HCT116 (cell line): ENCODE data around the gene FCRLB.

Experiments
- ELF1 ChIP-seq: IDR thresholded peaks from 2 replicates; pipeline ENCODE4 v1.6.1; 2012; ENCODE audit warnings: low read depth, borderline replicate concordance
- EZH2 ChIP-seq: fragments of 200-600 bp; sonication (generic); IDR thresholded peaks from 2 replicates; pipeline ENCODE4 v1.6.1; 2017; ENCODE audit warnings: antibody characterized with exemption, mixed run types
- FOSL1 ChIP-seq: IDR thresholded peaks from 2 replicates; pipeline ENCODE4 v1.6.1; 2012; ENCODE audit warnings: low read depth
- JUND ChIP-seq: IDR thresholded peaks from 2 replicates; pipeline ENCODE4 v1.6.1; 2012
- POLR2A ChIP-seq: IDR thresholded peaks from 2 replicates; pipeline ENCODE4 v1.7.0; 2011; ENCODE audit warnings: borderline replicate concordance; ENCODE audit not compliant: insufficient read depth, insufficient read length; ENCODE audit errors: extremely low read depth
- POLR2AphosphoS5 ChIP-seq: IDR thresholded peaks from 2 replicates; pipeline ENCODE4 v1.6.1; 2011; ENCODE audit warnings: mild to moderate bottlenecking, low read depth, low read length, moderate library complexity
- SRF ChIP-seq: IDR thresholded peaks from 2 replicates; pipeline ENCODE4 v1.6.1; 2012; ENCODE audit warnings: low read depth
- YY1 ChIP-seq: IDR thresholded peaks from 2 replicates; pipeline ENCODE4 v1.6.1; 2011; ENCODE audit warnings: low read length, low read depth, moderate library complexity, mild to moderate bottlenecking; ENCODE audit not compliant: insufficient replicate concordance; ENCODE audit errors: extremely low read depth
- ZFX ChIP-seq: fragments of 450-650 bp; IDR thresholded peaks from 2 replicates; pipeline ENCODE4 v1.6.1; 2017
- TF ChIP-seq, protein P1 (sequence below), 3 experiments: fragments of 200-600 bp in 1 of 3; sonication (generic) in 1 of 3; IDR thresholded peaks in 2 of 3; conservative IDR thresholded peaks in 1 of 3; 2 replicates each; pipeline ENCODE4 v1.5.1; 2012 to 2017; ENCODE audit warnings: low read depth in 2 of 3, low read length in 2 of 3, antibody characterized with exemption in 1 of 3, borderline replicate concordance in 1 of 3, control low read depth in 1 of 3, mild to moderate bottlenecking in 1 of 3, mixed read lengths in 1 of 3, mixed run types in 1 of 3, moderate library complexity in 1 of 3; ENCODE audit not compliant: insufficient read depth in 1 of 3
- TF ChIP-seq, protein P2 (sequence below): IDR thresholded peaks from 2 replicates; pipeline ENCODE4 v1.6.1; 2011; ENCODE audit warnings: mild to moderate bottlenecking, low read length, moderate library complexity; ENCODE audit not compliant: insufficient replicate concordance; ENCODE audit errors: extremely low read depth

DNA sequence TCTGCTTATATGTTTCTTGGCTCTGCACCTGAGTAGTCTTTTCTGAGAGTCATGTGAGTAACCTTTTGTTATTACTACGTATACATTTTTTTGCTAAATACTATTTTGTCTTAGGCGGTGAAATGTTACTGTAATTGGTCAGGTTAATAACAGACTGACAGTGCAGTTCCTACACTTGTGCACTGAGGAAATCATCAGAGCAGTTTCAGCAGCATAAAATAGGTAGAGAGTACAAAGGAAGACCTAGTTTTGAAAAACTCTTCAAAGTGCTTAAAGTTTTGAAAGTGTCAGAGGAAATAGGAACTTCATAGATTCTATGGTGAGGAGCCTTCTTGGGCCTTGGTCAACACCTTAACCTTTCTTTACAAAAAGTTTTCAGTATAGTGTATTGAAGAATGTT lies 55.9 kb downstream of the FCRLB start:
- TF ChIP-seq EZH2 (no peak), POLR2A (no peak), YY1 (no peak), ELF1 (no peak), POLR2AphosphoS5 (no peak), SRF (no peak), ZFX (no peak), JUND (no peak), FOSL1 (no peak)
- TF ChIP-seq, protein P1, sequence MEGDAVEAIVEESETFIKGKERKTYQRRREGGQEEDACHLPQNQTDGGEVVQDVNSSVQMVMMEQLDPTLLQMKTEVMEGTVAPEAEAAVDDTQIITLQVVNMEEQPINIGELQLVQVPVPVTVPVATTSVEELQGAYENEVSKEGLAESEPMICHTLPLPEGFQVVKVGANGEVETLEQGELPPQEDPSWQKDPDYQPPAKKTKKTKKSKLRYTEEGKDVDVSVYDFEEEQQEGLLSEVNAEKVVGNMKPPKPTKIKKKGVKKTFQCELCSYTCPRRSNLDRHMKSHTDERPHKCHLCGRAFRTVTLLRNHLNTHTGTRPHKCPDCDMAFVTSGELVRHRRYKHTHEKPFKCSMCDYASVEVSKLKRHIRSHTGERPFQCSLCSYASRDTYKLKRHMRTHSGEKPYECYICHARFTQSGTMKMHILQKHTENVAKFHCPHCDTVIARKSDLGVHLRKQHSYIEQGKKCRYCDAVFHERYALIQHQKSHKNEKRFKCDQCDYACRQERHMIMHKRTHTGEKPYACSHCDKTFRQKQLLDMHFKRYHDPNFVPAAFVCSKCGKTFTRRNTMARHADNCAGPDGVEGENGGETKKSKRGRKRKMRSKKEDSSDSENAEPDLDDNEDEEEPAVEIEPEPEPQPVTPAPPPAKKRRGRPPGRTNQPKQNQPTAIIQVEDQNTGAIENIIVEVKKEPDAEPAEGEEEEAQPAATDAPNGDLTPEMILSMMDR (IDR thresholded peaks at IDR 0.05 in 2 of 3, conservative IDR thresholded peaks at IDR 0.05 in 1 of 3; ENCODE audit: borderline replicate concordance in 1 of 3, insufficient read depth in 1 of 3, low read depth in 2 of 3, low read length in 2 of 3) = no peak
- TF ChIP-seq, protein P2, sequence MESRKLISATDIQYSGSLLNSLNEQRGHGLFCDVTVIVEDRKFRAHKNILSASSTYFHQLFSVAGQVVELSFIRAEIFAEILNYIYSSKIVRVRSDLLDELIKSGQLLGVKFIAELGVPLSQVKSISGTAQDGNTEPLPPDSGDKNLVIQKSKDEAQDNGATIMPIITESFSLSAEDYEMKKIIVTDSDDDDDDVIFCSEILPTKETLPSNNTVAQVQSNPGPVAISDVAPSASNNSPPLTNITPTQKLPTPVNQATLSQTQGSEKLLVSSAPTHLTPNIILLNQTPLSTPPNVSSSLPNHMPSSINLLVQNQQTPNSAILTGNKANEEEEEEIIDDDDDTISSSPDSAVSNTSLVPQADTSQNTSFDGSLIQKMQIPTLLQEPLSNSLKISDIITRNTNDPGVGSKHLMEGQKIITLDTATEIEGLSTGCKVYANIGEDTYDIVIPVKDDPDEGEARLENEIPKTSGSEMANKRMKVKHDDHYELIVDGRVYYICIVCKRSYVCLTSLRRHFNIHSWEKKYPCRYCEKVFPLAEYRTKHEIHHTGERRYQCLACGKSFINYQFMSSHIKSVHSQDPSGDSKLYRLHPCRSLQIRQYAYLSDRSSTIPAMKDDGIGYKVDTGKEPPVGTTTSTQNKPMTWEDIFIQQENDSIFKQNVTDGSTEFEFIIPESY = no peak
